Endothelial cell of umbilical vein (primary cell): ENCODE measurements around the gene CYBC1. TPM values are rescaled to one million over a fixed set of nuclear protein-coding genes. Genes with fewer than 3 reads are reported as not detected.

Source experiments
- BruUV-seq: library from RNA; stranded (reverse); fragments of 400-500 nt; replicated peaks from 2 replicates; lab custom pipeline; 2021; lab: Mats Ljungman, UMichigan
- CTCF ChIA-PET: fragments of 300-600, 350-600 bp; sonication (Branson Sonifier 250); formaldehyde crosslinking; loops from one replicate; lab custom pipeline; 2021; ENCODE audit warnings: antibody characterized with exemption, inconsistent platforms; lab: Charles Lee
- POLR2A ChIA-PET: fragments of 300-600, 350-600 bp; sonication (Branson Sonifier 250); formaldehyde crosslinking; loops from one replicate; lab custom pipeline; 2021; ENCODE audit warnings: antibody characterized with exemption, inconsistent platforms; lab: Charles Lee
- DNase-seq: peaks from one replicate; pipeline ENCODE4 v3.0.0-alpha.2; 2011; ENCODE audit warnings: low read depth, low spot score
- FAIRE-seq: peaks from 2 replicates; lab custom pipeline; 2011; peaks lifted over from hg19 to GRCh38; lab: Jason Lieb, UNC
- H2AFZ ChIP-seq: 2 replicates; pipeline ENCODE4 v1.6.0; 2012; ENCODE audit warnings: low read depth, low read length, control low read depth, inconsistent platforms
- H3K27ac ChIP-seq: 2 replicates; pipeline ENCODE4 v1.5.1; 2011; ENCODE audit warnings: low read depth, mild to moderate bottlenecking, control low read depth, low read length, moderate library complexity; ENCODE audit not compliant: insufficient read depth
- H3K27me3 ChIP-seq, 2 experiments: 2 replicates each; pipeline versions ENCODE4 v1.6.0 to v1.6.1; 2011; ENCODE audit warnings: low read length in 2 of 2, mixed read lengths in 1 of 2; ENCODE audit not compliant: control insufficient read depth in 2 of 2, insufficient read depth in 2 of 2
- H3K36me3 ChIP-seq, 2 experiments: 2 replicates in 1 of 2; 3 replicates in 1 of 2; pipeline ENCODE4 v1.5.1; 2011; ENCODE audit warnings: low read length in 2 of 2, mild to moderate bottlenecking in 1 of 2, moderate library complexity in 1 of 2; ENCODE audit not compliant: control insufficient read depth in 2 of 2, insufficient read depth in 2 of 2; ENCODE audit errors: extremely low read depth in 1 of 2
- H3K4me1 ChIP-seq: 3 replicates; pipeline ENCODE4 v1.5.1; 2011; ENCODE audit warnings: mild to moderate bottlenecking, low read length; ENCODE audit not compliant: control insufficient read depth, insufficient read depth; ENCODE audit errors: extremely low read depth
- H3K4me2 ChIP-seq: 2 replicates; pipeline ENCODE4 v1.6.1; 2011; ENCODE audit warnings: low read length, control low read depth, mixed read lengths; ENCODE audit not compliant: insufficient read depth
- H3K4me3 ChIP-seq, 3 experiments: fragments of 200-600 bp in 1 of 3; sonication (generic), shearing (Covaris generic) in 1 of 3; replicated peaks in 1 of 3; 2 replicates each; pipeline ENCODE4 v1.5.1; 2011 to 2016; ENCODE audit warnings: control low read depth in 3 of 3, low read length in 3 of 3, mild to moderate bottlenecking in 2 of 3, inconsistent platforms in 1 of 3, low read depth in 1 of 3, moderate library complexity in 1 of 3; ENCODE audit not compliant: insufficient read depth in 1 of 3
- H3K79me2 ChIP-seq: 2 replicates; pipeline ENCODE4 v1.6.0; 2012; ENCODE audit warnings: low read length, inconsistent platforms; ENCODE audit not compliant: control insufficient read depth, insufficient read depth
- H3K9ac ChIP-seq: replicated peaks from 2 replicates; pipeline ENCODE3; 2011; ENCODE audit warnings: low read length, control low read depth; ENCODE audit not compliant: insufficient read depth; ENCODE audit errors: extremely low read depth
- H3K9me1 ChIP-seq: replicated peaks from 3 replicates; pipeline ENCODE4 v1.6.0; 2011; ENCODE audit warnings: mild to moderate bottlenecking, low read length; ENCODE audit not compliant: control insufficient read depth, insufficient read depth; ENCODE audit errors: extremely low read depth
- H3K9me3 ChIP-seq: replicated peaks from 2 replicates; pipeline ENCODE4 v1.5.1; 2012; ENCODE audit warnings: low read length, inconsistent platforms; ENCODE audit not compliant: control insufficient read depth, insufficient read depth
- H4K20me1 ChIP-seq: replicated peaks from 2 replicates; pipeline ENCODE3; 2011; ENCODE audit warnings: mild to moderate bottlenecking, low read length; ENCODE audit not compliant: control insufficient read depth, insufficient read depth; ENCODE audit errors: extremely low read depth
- CTCF ChIP-seq, 2 donors: IDR thresholded peaks; 1 replicate in 1 of 2; 2 replicates in 1 of 2; pipeline ENCODE4 v1.5.1; 2011; ENCODE audit warnings: low read length in 2 of 2, mild to moderate bottlenecking in 2 of 2, moderate library complexity in 2 of 2, control low read depth in 1 of 2, inconsistent platforms in 1 of 2, low read depth in 1 of 2; ENCODE audit not compliant: insufficient read depth in 1 of 2; ENCODE audit errors: extremely low read depth in 1 of 2
- EZH2 ChIP-seq: IDR thresholded peaks from 2 replicates; pipeline ENCODE4 v1.6.1; 2012; ENCODE audit warnings: borderline replicate concordance, low read depth, mild to moderate bottlenecking, moderate library complexity, low read length, inconsistent platforms; ENCODE audit not compliant: severe bottlenecking
- FOS ChIP-seq: IDR thresholded peaks from 2 replicates; pipeline ENCODE4 v1.6.1; 2011; ENCODE audit warnings: mild to moderate bottlenecking, low read length, moderate library complexity, borderline replicate concordance; ENCODE audit not compliant: insufficient read depth
- GATA2 ChIP-seq: IDR thresholded peaks from 2 replicates; pipeline ENCODE4 v1.7.0; 2011; ENCODE audit warnings: low read depth, mild to moderate bottlenecking, moderate library complexity, mixed read lengths, low read length; ENCODE audit not compliant: insufficient read length, insufficient read depth
- JUN ChIP-seq: IDR thresholded peaks from 2 replicates; pipeline ENCODE4 v1.6.1; 2011; ENCODE audit warnings: borderline replicate concordance, low read depth; ENCODE audit not compliant: insufficient read length, insufficient read depth
- MAX ChIP-seq: IDR thresholded peaks from 2 replicates; pipeline ENCODE4 v1.6.1; 2011; ENCODE audit not compliant: insufficient read depth, insufficient read length
- MYC ChIP-seq: IDR thresholded peaks from one replicate; pipeline ENCODE4 v1.6.1; 2011; ENCODE audit warnings: mild to moderate bottlenecking, low read depth, low read length
- POLR2A ChIP-seq: IDR thresholded peaks from 2 replicates; pipeline ENCODE4 v1.6.1; 2012; ENCODE audit warnings: low read depth, mild to moderate bottlenecking, control low read depth, low read length
- POLR2AphosphoS5 ChIP-seq: IDR thresholded peaks from 2 replicates; pipeline ENCODE4 v1.6.1; 2012; ENCODE audit warnings: low read depth, mild to moderate bottlenecking, control low read depth, low read length, moderate library complexity; ENCODE audit not compliant: insufficient read depth
- dilution Hi-C: fragments of 300-500 bp; cut with MboI; formaldehyde crosslinking; loops from one replicate; pipeline ENCODE4 v1.15.0; 2019; ENCODE audit warnings: low sequenced_read_pairs; ENCODE audit not compliant: extremely low pct_ligation_motif_present
- intact Hi-C: fragments of 100-400 bp; cut with micrococcal nuclease; formaldehyde crosslinking; loops from one replicate; pipeline ENCODE4 v1.10.0; 2022
- polyA plus RNA-seq, 4 experiments: library from polyadenylated mRNA; depleted of rRNA in 3 of 4; stranded (reverse) in 3 of 4; unstranded in 1 of 4; fragments of >200 nt; gene quantifications; 2 replicates each; pipeline versions ENCODE4 v1.2.1 to v1.2.3, GENCODE V29; 2011 to 2012; ENCODE audit warnings: missing spikeins in 1 of 4
- total RNA-seq: library from RNA; stranded (reverse); gene quantifications from 2 replicates; pipeline ENCODE4 v1.2.3, GENCODE V29; 2021

The CYBC1 gene
- total and polyA plus RNA-seq, 2 donors (not counting 3 experiments of a cell fraction or from before 2014, with no cell fraction given): 71.8 to 81.5 TPM

- DNase-seq: no peak
- no peak for TF ChIP-seq MYC
- TF ChIP-seq MAX: no peak
- TF ChIP-seq FOS: no peak
- no peak for TF ChIP-seq CTCF (IDR thresholded peaks at IDR 0.05; ENCODE audit: extremely low read depth in 1 of 2, insufficient read depth in 1 of 2, low read depth in 1 of 2, low read length in 2 of 2)
- TF ChIP-seq POLR2A: no peak
- no peak for TF ChIP-seq EZH2
- TF ChIP-seq POLR2AphosphoS5: no peak
- no peak for TF ChIP-seq GATA2
- no peak for TF ChIP-seq JUN
- Histone ChIP-seq H3K4me1 (no peaks in the 10 kb centered on the region), H3K9me1 (no peaks in the 10 kb centered on the region), H2AFZ (no peak overlapping the region), H3K4me2 (no peak overlapping the region), H3K27me3 (no peaks in the 10 kb centered on the region), H3K9ac (no peak overlapping the region), H3K36me3 (peaks cover 2 to 33% of the 10 kb centered on the region in 2 experiments), H3K27ac (no peak overlapping the region), H4K20me1 (no peaks in the 10 kb centered on the region), H3K9me3 (no peaks in the 10 kb centered on the region), H3K79me2 (no peaks in the 10 kb centered on the region), H3K4me3 (no peak overlapping the region)
- CTCF ChIA-PET: interaction anchor here (0.9 kb wide), 1 partner anchor 66 kb away, joined by 3 read pairs; no protein-coding TSS in a partner anchor
- no TSS peak for BruUV-seq
- intact Hi-C loops (no loop called here), dilution Hi-C loops (no loop called here)
- no peak for FAIRE-seq
- POLR2A ChIA-PET: no interaction called here
These were observed 37.4 kb upstream of the CYBC1 start for GRCh38 chr17:82487910-82488309.
